HEK293 (cell line): ENCODE measurements around the gene HOXD9.

Source experiments
- BCL11B ChIP-seq: fragments of 450-650 bp; formaldehyde crosslinking; IDR thresholded peaks from 2 replicates; pipeline ENCODE4 v1.5.1; 2016; ENCODE audit warnings: low read depth, missing biosample characterization, missing genetic modification characterization
- KLF16 ChIP-seq: fragments of 450-650 bp; formaldehyde crosslinking; IDR thresholded peaks from 2 replicates; pipeline ENCODE4 v1.5.1; 2017; ENCODE audit warnings: missing biosample characterization, missing genetic modification characterization
- ZNF138 ChIP-seq: fragments of 450-650 bp; formaldehyde crosslinking; IDR thresholded peaks from 2 replicates; pipeline ENCODE4 v1.5.1; 2016; ENCODE audit warnings: missing biosample characterization, missing genetic modification characterization, borderline replicate concordance
- ZNF223 ChIP-seq: fragments of 450-650 bp; formaldehyde crosslinking; IDR thresholded peaks from 2 replicates; pipeline ENCODE4 v1.5.1; 2016; ENCODE audit warnings: missing biosample characterization, missing genetic modification characterization
- TF ChIP-seq, protein P1 (sequence below): fragments of 450-650 bp; formaldehyde crosslinking; IDR thresholded peaks from 2 replicates; pipeline ENCODE4 v1.5.1; 2016; ENCODE audit warnings: missing biosample characterization, missing genetic modification characterization

GRCh38 chr2:176117823-176118371 lies 4.6 kb upstream of the HOXD9 start:
- TF ChIP-seq ZNF138 (tag by site-specific recombination) (no peak), ZNF223 (no peak), BCL11B (tag by site-specific recombination) (no peak), KLF16 (tag by site-specific recombination) (no peak)
- TF ChIP-seq, protein P1, sequence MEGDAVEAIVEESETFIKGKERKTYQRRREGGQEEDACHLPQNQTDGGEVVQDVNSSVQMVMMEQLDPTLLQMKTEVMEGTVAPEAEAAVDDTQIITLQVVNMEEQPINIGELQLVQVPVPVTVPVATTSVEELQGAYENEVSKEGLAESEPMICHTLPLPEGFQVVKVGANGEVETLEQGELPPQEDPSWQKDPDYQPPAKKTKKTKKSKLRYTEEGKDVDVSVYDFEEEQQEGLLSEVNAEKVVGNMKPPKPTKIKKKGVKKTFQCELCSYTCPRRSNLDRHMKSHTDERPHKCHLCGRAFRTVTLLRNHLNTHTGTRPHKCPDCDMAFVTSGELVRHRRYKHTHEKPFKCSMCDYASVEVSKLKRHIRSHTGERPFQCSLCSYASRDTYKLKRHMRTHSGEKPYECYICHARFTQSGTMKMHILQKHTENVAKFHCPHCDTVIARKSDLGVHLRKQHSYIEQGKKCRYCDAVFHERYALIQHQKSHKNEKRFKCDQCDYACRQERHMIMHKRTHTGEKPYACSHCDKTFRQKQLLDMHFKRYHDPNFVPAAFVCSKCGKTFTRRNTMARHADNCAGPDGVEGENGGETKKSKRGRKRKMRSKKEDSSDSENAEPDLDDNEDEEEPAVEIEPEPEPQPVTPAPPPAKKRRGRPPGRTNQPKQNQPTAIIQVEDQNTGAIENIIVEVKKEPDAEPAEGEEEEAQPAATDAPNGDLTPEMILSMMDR (tag by site-specific recombination), result no peak
